ENCODE measurements around the gene LAS1L.
"Not testable (repeated sequence)": the region's sequence is repeated elsewhere in the genome, so short reads cannot be mapped to it uniquely, and the experiment has no call there.

LAS1L gene

DNA sequence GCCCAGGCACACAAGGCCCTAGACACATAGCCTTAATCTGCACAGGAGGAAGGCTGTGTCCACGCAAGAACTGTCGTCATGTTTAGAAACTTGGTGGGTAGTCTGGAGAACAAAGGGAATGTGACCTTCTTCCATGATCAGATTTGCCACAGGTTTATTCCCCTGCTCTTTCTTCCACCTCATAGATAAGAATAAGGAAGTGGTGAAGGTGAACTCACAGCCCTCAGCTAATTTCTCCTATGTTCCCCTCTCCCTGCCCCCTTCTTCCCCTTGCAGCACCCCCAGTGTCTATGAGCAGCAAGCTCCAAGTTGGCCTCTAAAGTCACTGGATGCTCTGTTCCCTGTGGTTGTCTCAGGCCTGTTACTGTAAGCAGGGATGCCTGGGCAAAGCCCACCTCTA is 39.8 kb upstream of the LAS1L start:
- no peak overlapping the region for H3K4me3 ChIP-seq (ENCODE audit: low read depth, low read length)
- TF ChIP-seq, protein P1, sequence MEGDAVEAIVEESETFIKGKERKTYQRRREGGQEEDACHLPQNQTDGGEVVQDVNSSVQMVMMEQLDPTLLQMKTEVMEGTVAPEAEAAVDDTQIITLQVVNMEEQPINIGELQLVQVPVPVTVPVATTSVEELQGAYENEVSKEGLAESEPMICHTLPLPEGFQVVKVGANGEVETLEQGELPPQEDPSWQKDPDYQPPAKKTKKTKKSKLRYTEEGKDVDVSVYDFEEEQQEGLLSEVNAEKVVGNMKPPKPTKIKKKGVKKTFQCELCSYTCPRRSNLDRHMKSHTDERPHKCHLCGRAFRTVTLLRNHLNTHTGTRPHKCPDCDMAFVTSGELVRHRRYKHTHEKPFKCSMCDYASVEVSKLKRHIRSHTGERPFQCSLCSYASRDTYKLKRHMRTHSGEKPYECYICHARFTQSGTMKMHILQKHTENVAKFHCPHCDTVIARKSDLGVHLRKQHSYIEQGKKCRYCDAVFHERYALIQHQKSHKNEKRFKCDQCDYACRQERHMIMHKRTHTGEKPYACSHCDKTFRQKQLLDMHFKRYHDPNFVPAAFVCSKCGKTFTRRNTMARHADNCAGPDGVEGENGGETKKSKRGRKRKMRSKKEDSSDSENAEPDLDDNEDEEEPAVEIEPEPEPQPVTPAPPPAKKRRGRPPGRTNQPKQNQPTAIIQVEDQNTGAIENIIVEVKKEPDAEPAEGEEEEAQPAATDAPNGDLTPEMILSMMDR (IDR thresholded peaks at IDR 0.05; ENCODE audit: borderline replicate concordance, insufficient read depth, low read depth, low read length) = no peak

DNA sequence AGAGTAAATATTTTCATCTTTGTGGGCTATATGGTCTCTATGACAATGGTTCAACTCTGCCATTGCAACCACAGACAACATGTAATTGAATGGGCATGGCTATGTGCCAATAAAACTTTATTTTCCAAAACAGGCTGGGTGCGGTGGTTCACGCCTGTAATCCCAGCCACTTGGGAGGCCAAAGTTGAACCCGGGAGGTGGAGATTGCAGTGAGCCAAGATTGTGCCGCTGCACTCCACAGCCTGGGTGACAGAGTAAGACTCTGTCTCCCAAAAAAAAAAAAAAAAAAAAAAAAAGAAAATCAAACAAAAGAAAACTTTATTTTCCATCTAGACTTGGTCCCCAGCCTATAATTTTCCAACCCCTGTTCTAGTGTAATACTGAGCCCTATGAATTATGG is 38.4 kb upstream of the LAS1L start:
- TF ChIP-seq, protein P1 (IDR thresholded peaks at IDR 0.05; ENCODE audit: borderline replicate concordance, insufficient read depth, low read depth, low read length) = no peak
- H3K4me3 ChIP-seq (ENCODE audit: low read depth, low read length) = no peak overlapping the region

DNA sequence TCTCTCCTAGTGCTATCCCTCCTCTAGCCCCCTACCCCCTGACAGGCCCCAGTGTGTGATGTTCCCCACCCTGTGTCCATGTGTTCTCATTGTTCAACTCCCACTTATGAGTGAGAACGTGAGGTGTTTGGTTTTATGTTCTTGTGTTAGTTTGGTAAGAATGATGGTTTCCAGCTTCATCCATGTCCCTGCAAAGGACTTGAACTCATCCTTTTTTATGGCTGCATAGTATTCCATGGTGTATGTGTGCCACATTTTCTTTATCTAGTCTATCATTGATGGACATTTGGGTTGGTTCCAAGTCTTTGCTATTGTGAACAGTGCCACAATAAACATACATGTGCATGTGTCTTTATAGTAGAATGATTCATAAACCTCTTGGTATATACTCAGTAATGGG is 28.3 kb upstream of the LAS1L start:
- not testable (repeated sequence) for H3K4me3 ChIP-seq (ENCODE audit: low read depth, low read length)

DNA sequence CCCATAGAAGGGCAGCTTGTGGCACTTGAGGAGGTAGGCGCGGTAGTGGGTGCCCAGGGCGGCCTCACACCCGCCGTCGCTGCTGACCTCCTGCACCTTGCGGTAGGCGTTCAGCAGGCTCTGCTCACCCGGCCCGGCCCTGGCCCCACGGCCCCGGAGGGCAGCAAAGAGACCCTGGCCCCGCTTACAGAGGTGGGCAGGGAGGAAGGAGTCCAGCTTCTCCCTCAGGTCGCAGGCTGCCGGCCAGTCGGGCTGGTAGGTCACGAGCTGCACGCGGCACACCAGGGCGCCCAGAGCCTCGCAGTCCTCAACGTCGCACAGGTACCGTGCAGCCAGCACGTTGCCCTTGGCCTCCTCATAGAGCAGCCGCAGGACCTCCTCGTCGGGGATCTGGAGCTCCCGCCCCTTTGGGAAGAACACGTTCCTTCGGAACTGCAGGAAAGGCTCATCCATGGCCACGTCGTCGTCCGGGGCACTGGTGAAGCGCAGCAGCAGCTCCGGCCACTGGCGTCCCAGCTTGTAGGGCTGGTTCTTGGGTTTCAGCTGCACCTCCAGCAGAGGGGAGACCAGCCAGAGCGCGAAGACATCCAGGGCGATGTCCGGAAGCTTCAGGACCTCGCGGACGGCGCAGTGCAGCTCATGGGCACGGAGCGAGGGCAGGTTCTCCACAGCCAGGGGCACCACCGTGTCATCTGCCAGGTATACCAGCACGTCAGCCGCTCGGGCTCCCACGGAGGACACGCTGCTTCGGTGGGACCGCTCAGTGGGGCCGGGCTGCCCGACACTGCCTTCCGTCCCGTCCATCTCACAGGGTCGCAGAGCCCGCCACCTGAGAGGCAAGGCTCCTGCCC is 17.1 kb upstream of the LAS1L start:
- H3K4me3 ChIP-seq (ENCODE audit: low read depth, low read length) = no peak overlapping the region
- TF ChIP-seq, protein P1 (IDR thresholded peaks at IDR 0.05; ENCODE audit: borderline replicate concordance, insufficient read depth, low read depth, low read length) = no peak

DNA sequence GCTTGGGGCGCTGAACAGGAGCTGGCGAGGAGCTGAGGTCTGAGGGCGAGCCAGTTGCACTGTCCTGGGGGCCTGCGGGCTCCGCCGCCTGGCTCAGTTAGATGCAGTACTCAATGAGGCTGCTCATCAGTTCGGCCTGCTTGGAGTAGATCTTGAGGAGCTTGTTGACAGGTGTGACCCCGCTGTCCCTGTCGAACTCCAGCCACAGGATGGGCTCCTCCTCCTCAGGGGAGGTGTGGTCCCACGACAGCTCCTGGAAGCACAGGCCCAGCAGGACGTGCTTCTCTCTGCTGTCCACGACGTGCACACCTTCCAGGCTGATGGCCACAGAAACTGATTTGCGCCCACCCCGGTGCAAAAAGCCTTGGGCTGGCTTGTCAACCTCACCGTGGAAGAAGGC is 16.5 kb upstream of the LAS1L start:
- no peak overlapping the region for H3K4me3 ChIP-seq (ENCODE audit: low read depth, low read length)
- TF ChIP-seq, protein P1 (IDR thresholded peaks at IDR 0.05; ENCODE audit: borderline replicate concordance, insufficient read depth, low read depth, low read length) = no peak

DNA sequence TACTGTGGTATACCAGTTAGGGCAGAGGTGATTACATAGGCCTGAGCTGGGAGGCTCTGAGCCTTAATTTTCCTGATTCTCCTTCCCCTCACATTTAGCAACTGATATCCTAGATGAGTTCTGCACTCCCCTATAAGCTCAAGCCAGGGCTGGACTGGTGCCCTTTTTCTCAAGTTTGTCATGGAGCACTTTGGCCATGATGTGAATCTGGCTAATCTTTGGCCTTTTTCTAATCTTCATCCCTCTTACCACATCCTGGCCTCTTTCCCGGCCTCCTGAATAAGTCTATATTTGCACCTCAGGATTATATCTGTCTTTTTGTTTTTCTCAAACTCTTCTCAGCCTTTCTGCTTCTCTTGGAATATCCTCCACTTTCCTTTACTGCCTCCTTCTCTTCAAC is 10.9 kb upstream of the LAS1L start:
- TF ChIP-seq, protein P1 (IDR thresholded peaks at IDR 0.05; ENCODE audit: borderline replicate concordance, insufficient read depth, low read depth, low read length) = no peak

DNA sequence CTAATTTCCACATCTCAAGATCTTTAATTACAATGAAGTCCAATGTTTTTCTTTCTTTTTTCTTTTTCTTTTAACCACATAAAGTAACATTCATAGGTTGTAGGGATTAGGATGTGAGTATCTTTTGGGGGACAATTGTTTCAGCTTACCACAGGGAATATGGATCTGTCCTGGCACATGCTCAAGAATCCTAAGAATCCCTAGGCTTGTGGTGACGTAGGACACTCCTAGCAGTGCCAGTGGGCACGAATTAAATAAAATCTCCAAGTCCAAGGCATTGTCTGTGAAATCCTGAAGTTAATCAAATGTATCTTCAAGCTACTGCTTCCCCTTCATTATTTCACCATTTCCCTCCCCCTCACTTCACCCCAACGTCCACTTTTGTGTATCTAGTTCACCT is 2.6 kb upstream of the LAS1L start:
- no peak overlapping the region for H3K4me3 ChIP-seq (ENCODE audit: low read depth, low read length)
- TF ChIP-seq, protein P1 (IDR thresholded peaks at IDR 0.05; ENCODE audit: borderline replicate concordance, insufficient read depth, low read depth, low read length) = no peak

More for the DNA sequence above, 10.9 kb upstream of the LAS1L start:
- H3K4me3 ChIP-seq (ENCODE audit: low read depth, low read length) = no peak overlapping the region

Measured in GM12875 (cell line).